ENCODE measurements around the gene MUC4.
"Not testable (repeated sequence)": the region's sequence is repeated elsewhere in the genome, so short reads cannot be mapped to it uniquely, and the experiment has no call there.

- TF ChIP-seq ZFP30 (CRISPR knock-in tag; IDR thresholded peaks at IDR 0.05); RARB (CRISPR knock-in tag; IDR thresholded peaks at IDR 0.05); TCF4 (CRISPR knock-in tag; IDR thresholded peaks at IDR 0.05; ENCODE audit: borderline replicate concordance); ARNTL (CRISPR knock-in tag; IDR thresholded peaks at IDR 0.05; ENCODE audit: borderline replicate concordance, low read depth); PPARA (CRISPR knock-in tag; IDR thresholded peaks at IDR 0.05; ENCODE audit: borderline replicate concordance); TOX (CRISPR knock-in tag; IDR thresholded peaks at IDR 0.05; ENCODE audit: borderline replicate concordance); GLIS3 (CRISPR knock-in tag; IDR thresholded peaks at IDR 0.05); ZNF565 (CRISPR knock-in tag; conservative IDR thresholded peaks at IDR 0.05; ENCODE audit: low read depth); OSR1 (CRISPR knock-in tag; IDR thresholded peaks at IDR 0.05); ZNF70 (CRISPR knock-in tag; IDR thresholded peaks at IDR 0.05); ZFP3 (CRISPR knock-in tag; IDR thresholded peaks at IDR 0.05): not testable (repeated sequence)
- TF ChIP-seq, protein P1, sequence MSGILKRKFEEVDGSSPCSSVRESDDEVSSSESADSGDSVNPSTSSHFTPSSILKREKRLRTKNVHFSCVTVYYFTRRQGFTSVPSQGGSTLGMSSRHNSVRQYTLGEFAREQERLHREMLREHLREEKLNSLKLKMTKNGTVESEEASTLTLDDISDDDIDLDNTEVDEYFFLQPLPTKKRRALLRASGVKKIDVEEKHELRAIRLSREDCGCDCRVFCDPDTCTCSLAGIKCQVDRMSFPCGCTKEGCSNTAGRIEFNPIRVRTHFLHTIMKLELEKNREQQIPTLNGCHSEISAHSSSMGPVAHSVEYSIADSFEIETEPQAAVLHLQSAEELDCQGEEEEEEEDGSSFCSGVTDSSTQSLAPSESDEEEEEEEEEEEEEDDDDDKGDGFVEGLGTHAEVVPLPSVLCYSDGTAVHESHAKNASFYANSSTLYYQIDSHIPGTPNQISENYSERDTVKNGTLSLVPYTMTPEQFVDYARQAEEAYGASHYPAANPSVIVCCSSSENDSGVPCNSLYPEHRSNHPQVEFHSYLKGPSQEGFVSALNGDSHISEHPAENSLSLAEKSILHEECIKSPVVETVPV (CRISPR knock-in tag; IDR thresholded peaks at IDR 0.05), result not testable (repeated sequence)
- TF ChIP-seq, protein P2, sequence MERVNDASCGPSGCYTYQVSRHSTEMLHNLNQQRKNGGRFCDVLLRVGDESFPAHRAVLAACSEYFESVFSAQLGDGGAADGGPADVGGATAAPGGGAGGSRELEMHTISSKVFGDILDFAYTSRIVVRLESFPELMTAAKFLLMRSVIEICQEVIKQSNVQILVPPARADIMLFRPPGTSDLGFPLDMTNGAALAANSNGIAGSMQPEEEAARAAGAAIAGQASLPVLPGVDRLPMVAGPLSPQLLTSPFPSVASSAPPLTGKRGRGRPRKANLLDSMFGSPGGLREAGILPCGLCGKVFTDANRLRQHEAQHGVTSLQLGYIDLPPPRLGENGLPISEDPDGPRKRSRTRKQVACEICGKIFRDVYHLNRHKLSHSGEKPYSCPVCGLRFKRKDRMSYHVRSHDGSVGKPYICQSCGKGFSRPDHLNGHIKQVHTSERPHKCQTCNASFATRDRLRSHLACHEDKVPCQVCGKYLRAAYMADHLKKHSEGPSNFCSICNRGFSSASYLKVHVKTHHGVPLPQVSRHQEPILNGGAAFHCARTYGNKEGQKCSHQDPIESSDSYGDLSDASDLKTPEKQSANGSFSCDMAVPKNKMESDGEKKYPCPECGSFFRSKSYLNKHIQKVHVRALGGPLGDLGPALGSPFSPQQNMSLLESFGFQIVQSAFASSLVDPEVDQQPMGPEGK (CRISPR knock-in tag; IDR thresholded peaks at IDR 0.05; ENCODE audit: borderline replicate concordance), result not testable (repeated sequence)
Observed at GRCh38 chr3:195805588-195805987, 6.1 kb downstream of the MUC4 start.
